OCI-LY1 (cell line): Measurements from ENCODE around the gene CMTM8.
A peak's percentile ranks its signal among the peaks of the same experiment; 100 is the strongest.

ENCODE experiments used
- H2AFZ ChIP-seq: fragments of 200-600 bp; sonication (generic), shearing (Covaris generic); 2 replicates; pipeline ENCODE4 v1.6.0; 2014; ENCODE audit warnings: antibody characterized with exemption, mild to moderate bottlenecking, low read length
- H3F3A ChIP-seq: fragments of 200-600 bp; sonication (generic), shearing (Covaris generic); 2 replicates; pipeline ENCODE4 v1.6.0; 2014; ENCODE audit warnings: mild to moderate bottlenecking, antibody characterized with exemption, low read length, moderate library complexity; ENCODE audit not compliant: insufficient read depth
- H3K27ac ChIP-seq: fragments of 200-600 bp; sonication (generic); 2 replicates; pipeline ENCODE4 v1.5.1; 2014; ENCODE audit warnings: low read length, mixed run types, mild to moderate bottlenecking, low read depth; ENCODE audit not compliant: poor library complexity, severe bottlenecking
- H3K27me3 ChIP-seq: fragments of 200-600 bp; sonication (generic); 2 replicates; pipeline ENCODE4 v1.6.0; 2014; ENCODE audit warnings: antibody characterized with exemption, mild to moderate bottlenecking, low read length, moderate library complexity; ENCODE audit not compliant: insufficient read depth
- H3K36me3 ChIP-seq: fragments of 200-600 bp; sonication (generic); 2 replicates; pipeline ENCODE4 v1.6.1; 2014; ENCODE audit warnings: mild to moderate bottlenecking, antibody characterized with exemption, low read length, moderate library complexity, mixed read lengths; ENCODE audit not compliant: insufficient read depth
- H3K4me1 ChIP-seq: fragments of 200-600 bp; sonication (generic); 2 replicates; pipeline ENCODE4 v1.5.1; 2014; ENCODE audit warnings: mild to moderate bottlenecking, low read length, moderate library complexity; ENCODE audit not compliant: insufficient read depth, severe bottlenecking
- H3K4me2 ChIP-seq: fragments of 200-600 bp; sonication (generic), shearing (Covaris generic); 2 replicates; pipeline ENCODE4 v1.6.1; 2014; ENCODE audit warnings: low read length
- H3K4me3 ChIP-seq: fragments of 200-600 bp; sonication (generic); 2 replicates; pipeline ENCODE4 v1.5.1; 2014; ENCODE audit warnings: low read length, low read depth, mild to moderate bottlenecking, mixed read lengths; ENCODE audit not compliant: poor library complexity, severe bottlenecking
- H3K79me2 ChIP-seq: fragments of 200-600 bp; shearing (Covaris generic); 2 replicates; pipeline ENCODE4 v1.6.1; 2016; ENCODE audit warnings: mixed run types, low read length, mixed read lengths; ENCODE audit not compliant: insufficient read depth
- H3K9ac ChIP-seq: fragments of 200-600 bp; sonication (generic), shearing (Covaris generic); 2 replicates; pipeline ENCODE4 v1.6.1; 2014; ENCODE audit warnings: mild to moderate bottlenecking, low read length, mixed read lengths
- H3K9me2 ChIP-seq: fragments of 200-600 bp; sonication (generic), shearing (Covaris generic); 2 replicates; pipeline ENCODE4 v1.6.1; 2014; ENCODE audit warnings: low read depth, mild to moderate bottlenecking, low read length, mixed read lengths
- H3K9me3 ChIP-seq: fragments of 200-600 bp; shearing (Covaris generic); 2 replicates; pipeline ENCODE4 v1.6.1; 2014; ENCODE audit warnings: low read length, mixed read lengths
- H4K20me1 ChIP-seq: fragments of 200-600 bp; sonication (generic), shearing (Covaris generic); 2 replicates; pipeline ENCODE4 v1.6.0; 2016; ENCODE audit warnings: mild to moderate bottlenecking, low read length; ENCODE audit not compliant: insufficient read depth
- CTCF ChIP-seq: fragments of 200-600 bp; sonication (generic), shearing (Covaris generic); IDR thresholded peaks from 2 replicates; pipeline ENCODE4 v1.5.1; 2017; ENCODE audit warnings: mild to moderate bottlenecking, antibody characterized with exemption, low read length, moderate library complexity, mixed read lengths
- EZH2 ChIP-seq: fragments of 200-600 bp; sonication (generic), shearing (Covaris generic); IDR thresholded peaks from 2 replicates; pipeline ENCODE4 v1.8.0; 2017; ENCODE audit warnings: borderline replicate concordance, mixed run types, mild to moderate bottlenecking, antibody characterized with exemption, low read length, moderate library complexity, mixed read lengths

Gene CMTM8

GRCh38 chr3:32373276-32373675 is 134.8 kb downstream of the CMTM8 start:
- no peak overlapping the region for H3K4me2 ChIP-seq
- H3K27ac ChIP-seq, result peak overlapping the region; percentile 99
- H3K27me3 ChIP-seq, result no peaks in the 10 kb centered on the region
- H3K36me3 ChIP-seq, result no peaks in the 10 kb centered on the region
- no peak overlapping the region for H2AFZ ChIP-seq
- TF ChIP-seq EZH2 (no peak), CTCF (no peak)
- no peaks in the 10 kb centered on the region for H4K20me1 ChIP-seq
- H3F3A ChIP-seq, result no peaks in the 10 kb centered on the region
- H3K79me2 ChIP-seq, result no peaks in the 10 kb centered on the region
- no peak overlapping the region for H3K4me3 ChIP-seq
- no peaks in the 10 kb centered on the region for H3K9me3 ChIP-seq
- H3K9me2 ChIP-seq, result no peaks in the 10 kb centered on the region
- peaks cover 66% of the 10 kb centered on the region for H3K4me1 ChIP-seq
- no peak overlapping the region for H3K9ac ChIP-seq

- Histone ChIP-seq H3K36me3 (no peaks in the 10 kb centered on the region), H3K9me2 (no peaks in the 10 kb centered on the region), H4K20me1 (no peaks in the 10 kb centered on the region), H3K27ac (peak overlapping the region; percentile 99), H3K9ac (no peak overlapping the region), H3K4me1 (peaks cover 62% of the 10 kb centered on the region), H3K27me3 (no peaks in the 10 kb centered on the region), H3K79me2 (no peaks in the 10 kb centered on the region), H2AFZ (no peak overlapping the region), H3K9me3 (no peaks in the 10 kb centered on the region), H3K4me3 (no peak overlapping the region), H3F3A (no peaks in the 10 kb centered on the region), H3K4me2 (no peak overlapping the region)
- TF ChIP-seq EZH2, result no peak
- no peak for TF ChIP-seq CTCF
Observed at GRCh38 chr3:32373844-32374243, 135.4 kb downstream of the CMTM8 start.

GRCh38 chr3:32374788-32375595 is 136.5 kb downstream of the CMTM8 start:
- Histone ChIP-seq H3K9me2 (no peaks in the 10 kb centered on the region), H4K20me1 (no peaks in the 10 kb centered on the region), H3K4me3 (no peak overlapping the region), H2AFZ (no peak overlapping the region), H3K27me3 (no peaks in the 10 kb centered on the region), H3K27ac (peak overlapping the region; percentile 99), H3F3A (no peaks in the 10 kb centered on the region), H3K4me1 (peaks cover 58% of the 10 kb centered on the region), H3K9ac (no peak overlapping the region; the same call in 1 of the 2 replicates), H3K79me2 (no peaks in the 10 kb centered on the region), H3K9me3 (no peaks in the 10 kb centered on the region), H3K4me2 (peak overlapping the region; percentile 13; the same call in 1 of the 2 replicates), H3K36me3 (no peaks in the 10 kb centered on the region)
- no peak for TF ChIP-seq EZH2
- peak; percentile 81 for TF ChIP-seq CTCF
